Neuronal stem cell (in vitro differentiated cells): Measurements from ENCODE around the gene FOXP2.

Experiments used
- DNase-seq: peaks from one replicate; pipeline ENCODE4 v3.0.0-alpha.2; 2013; ENCODE audit warnings: low spot score
- H2AFZ ChIP-seq: one replicate; pipeline ENCODE4 v1.6.1; 2013; ENCODE audit warnings: mild to moderate bottlenecking, low read length, inconsistent platforms
- H2AK5ac ChIP-seq: 2 replicates; pipeline ENCODE4 v1.6.1; 2013; ENCODE audit warnings: low read depth, mild to moderate bottlenecking, inconsistent platforms, low read length, moderate library complexity, mixed read lengths
- H2BK120ac ChIP-seq: 2 replicates; pipeline ENCODE4 v1.6.1; 2013; ENCODE audit warnings: low read depth, mild to moderate bottlenecking, inconsistent platforms, low read length, moderate library complexity, mixed read lengths
- H2BK12ac ChIP-seq: one replicate; pipeline ENCODE4 v1.6.1; 2013; ENCODE audit warnings: low read length, inconsistent platforms
- H2BK15ac ChIP-seq: 2 replicates; pipeline ENCODE4 v1.6.1; 2013; ENCODE audit warnings: mild to moderate bottlenecking, low read length, inconsistent platforms, mixed read lengths
- H2BK5ac ChIP-seq: one replicate; pipeline ENCODE4 v1.6.1; 2013; ENCODE audit warnings: inconsistent platforms, mild to moderate bottlenecking, low read length, moderate library complexity
- H3K14ac ChIP-seq: one replicate; pipeline ENCODE4 v1.6.1; 2013; ENCODE audit warnings: low read length, inconsistent platforms
- H3K18ac ChIP-seq: 2 replicates; pipeline ENCODE4 v1.6.1; 2013; ENCODE audit warnings: low read length, inconsistent platforms
- H3K23ac ChIP-seq: 2 replicates; pipeline ENCODE4 v1.6.1; 2013; ENCODE audit warnings: low read depth, mild to moderate bottlenecking, mixed read lengths, low read length, inconsistent platforms; ENCODE audit not compliant: poor library complexity
- H3K27ac ChIP-seq: replicated peaks from 3 replicates; pipeline ENCODE4 v1.5.1; 2013; ENCODE audit warnings: low read length, inconsistent platforms
- H3K27me3 ChIP-seq, 3 experiments: 2 replicates each; pipeline ENCODE4 v1.6.1; 2013; ENCODE audit warnings: low read length in 3 of 3, mild to moderate bottlenecking in 2 of 3, inconsistent platforms in 1 of 3, low read depth in 1 of 3, mixed read lengths in 1 of 3, moderate library complexity in 1 of 3; ENCODE audit not compliant: control insufficient read depth in 3 of 3, insufficient read depth in 3 of 3
- H3K36me3 ChIP-seq, 2 donors: replicated peaks in 1 of 2; 2 replicates each; pipeline ENCODE4 v1.6.1; 2013; ENCODE audit warnings: low read length in 2 of 2; ENCODE audit not compliant: control insufficient read depth in 2 of 2, insufficient read depth in 2 of 2
- H3K4ac ChIP-seq: 2 replicates; pipeline ENCODE4 v1.6.1; 2013; ENCODE audit warnings: inconsistent platforms, mild to moderate bottlenecking, low read length, moderate library complexity
- H3K4me1 ChIP-seq, 2 donors: 1 replicate in 1 of 2; 2 replicates in 1 of 2; pipeline ENCODE4 v1.6.1; 2013; ENCODE audit warnings: low read length in 2 of 2, low read depth in 1 of 2; ENCODE audit not compliant: control insufficient read depth in 2 of 2, insufficient read depth in 1 of 2
- H3K4me2 ChIP-seq: one replicate; pipeline ENCODE4 v1.6.1; 2013; ENCODE audit warnings: mild to moderate bottlenecking, low read length, inconsistent platforms; ENCODE audit not compliant: insufficient read depth, poor library complexity, severe bottlenecking
- H3K4me3 ChIP-seq, 2 donors: 2 replicates each; pipeline ENCODE4 v1.5.1; 2013; ENCODE audit warnings: low read length in 2 of 2, mild to moderate bottlenecking in 2 of 2, inconsistent platforms in 1 of 2, moderate library complexity in 1 of 2
- H3K79me1 ChIP-seq: one replicate; pipeline ENCODE4 v1.6.1; 2013; ENCODE audit warnings: low read depth, mild to moderate bottlenecking, inconsistent platforms, low read length, moderate library complexity
- H3K9ac ChIP-seq: one replicate; pipeline ENCODE4 v1.6.1; 2013; ENCODE audit warnings: mild to moderate bottlenecking, low read depth, low read length, inconsistent platforms; ENCODE audit not compliant: poor library complexity
- H3K9me3 ChIP-seq, 2 donors: replicated peaks in 1 of 2; 2 replicates each; pipeline versions ENCODE3 to v1.6.1; 2013; ENCODE audit warnings: low read length in 2 of 2, mild to moderate bottlenecking in 2 of 2, inconsistent platforms in 1 of 2, low read depth in 1 of 2, mixed read lengths in 1 of 2, moderate library complexity in 1 of 2; ENCODE audit not compliant: control insufficient read depth in 2 of 2, insufficient read depth in 1 of 2
- H4K8ac ChIP-seq: one replicate; pipeline ENCODE4 v1.6.1; 2013; ENCODE audit warnings: low read depth, mild to moderate bottlenecking, inconsistent platforms, low read length, moderate library complexity
- H4K91ac ChIP-seq: one replicate; pipeline ENCODE4 v1.6.1; 2013; ENCODE audit warnings: low read length, low read depth, mild to moderate bottlenecking, inconsistent platforms; ENCODE audit not compliant: poor library complexity
- WGBS, 2 donors: extraction: QIAGEN DNeasy Blood & Tissue Kit; methylation state at CpG; one replicate each; pipeline ENCODE4 v1.1.7; 2013; ENCODE audit warnings: missing lambda C conversion rate in 2 of 2, mixed read lengths in 1 of 2; ENCODE audit not compliant: insufficient read length in 2 of 2, insufficient replicate concordance in 1 of 2; ENCODE audit errors: extremely low coverage in 2 of 2; 5-methylcytosine and 5-hydroxymethylcytosine counted together

FOXP2 gene

GRCh38 chr7:114478384-114478783 is 63.8 kb downstream of the FOXP2 start:
- Histone ChIP-seq H2BK120ac (no peak overlapping the region), H3K9me3 (no peaks in the 10 kb centered on the region), H3K27me3 (no peaks in the 10 kb centered on the region), H3K27ac (no peak overlapping the region), H3K9ac (no peak overlapping the region), H3K14ac (no peak overlapping the region), H3K36me3 (no peaks in the 10 kb centered on the region), H3K18ac (no peak overlapping the region), H2AK5ac (no peak overlapping the region), H4K8ac (no peak overlapping the region), H3K4ac (no peak overlapping the region), H4K91ac (no peak overlapping the region), H3K23ac (no peak overlapping the region), H3K79me1 (no peaks in the 10 kb centered on the region), H2AFZ (no peak overlapping the region), H2BK5ac (no peak overlapping the region), H2BK12ac (no peak overlapping the region), H3K4me3 (no peak overlapping the region), H2BK15ac (no peak overlapping the region), H3K4me1 (no peaks in the 10 kb centered on the region), H3K4me2 (no peak overlapping the region)
- DNase-seq: no peak

GRCh38 chr7:114481999-114482398 is 67.4 kb downstream of the FOXP2 start:
- H3K23ac ChIP-seq: no peak overlapping the region
- WGBS, 2 donors: no CpG with 5 or more reads among the region's 2 CpGs
- H3K4ac ChIP-seq: no peak overlapping the region
- H2BK15ac ChIP-seq: no peak overlapping the region
- H2BK120ac ChIP-seq: no peak overlapping the region
- no peak overlapping the region for H3K14ac ChIP-seq
- H2BK12ac ChIP-seq: no peak overlapping the region
- H2BK5ac ChIP-seq: no peak overlapping the region
- H2AK5ac ChIP-seq: no peak overlapping the region
- no peak overlapping the region for H4K91ac ChIP-seq
- no peak overlapping the region for H3K9ac ChIP-seq
- no peaks in the 10 kb centered on the region for H3K79me1 ChIP-seq
- DNase-seq: no peak
- H3K4me3 ChIP-seq: no peak overlapping the region
- peaks cover 2 to 7% of the 10 kb centered on the region in 2 donors for H3K9me3 ChIP-seq
- H3K4me1 ChIP-seq: no peaks in the 10 kb centered on the region
- no peak overlapping the region for H3K27ac ChIP-seq
- H4K8ac ChIP-seq: no peak overlapping the region
- no peak overlapping the region for H3K4me2 ChIP-seq
- no peaks in the 10 kb centered on the region for H3K27me3 ChIP-seq
- no peak overlapping the region for H2AFZ ChIP-seq
- H3K18ac ChIP-seq: no peak overlapping the region
- H3K36me3 ChIP-seq: no peaks in the 10 kb centered on the region

GRCh38 chr7:114484226-114484625 is 69.6 kb downstream of the FOXP2 start:
- Histone ChIP-seq H2BK5ac (no peak overlapping the region), H3K4ac (no peak overlapping the region), H3K18ac (no peak overlapping the region), H3K27ac (no peak overlapping the region), H3K4me3 (no peak overlapping the region), H2AFZ (no peak overlapping the region), H3K27me3 (no peaks in the 10 kb centered on the region), H3K36me3 (no peaks in the 10 kb centered on the region), H2BK12ac (no peak overlapping the region), H3K9ac (no peak overlapping the region), H2BK15ac (no peak overlapping the region), H4K91ac (no peak overlapping the region), H3K4me1 (no peaks in the 10 kb centered on the region), H2BK120ac (no peak overlapping the region), H3K9me3 (peaks cover 2 to 14% of the 10 kb centered on the region in 2 donors), H3K14ac (no peak overlapping the region), H2AK5ac (no peak overlapping the region), H4K8ac (no peak overlapping the region), H3K23ac (no peak overlapping the region), H3K4me2 (no peak overlapping the region), H3K79me1 (no peaks in the 10 kb centered on the region)
- no CpG with 5 or more reads among the region's 2 CpGs for WGBS, 2 donors
- no peak for DNase-seq

- H4K91ac ChIP-seq: no peak overlapping the region
- H3K27me3 ChIP-seq: no peaks in the 10 kb centered on the region
- no CpG with 5 or more reads among the region's 1 CpG for whole genome bisulfite sequencing, 2 donors
- H3K4me2 ChIP-seq: no peak overlapping the region
- no peak overlapping the region for H2BK5ac ChIP-seq
- H3K9me3 ChIP-seq: peaks cover 2 to 18% of the 10 kb centered on the region in 2 donors
- H2AFZ ChIP-seq: no peak overlapping the region
- no peak overlapping the region for H2BK15ac ChIP-seq
- no peak overlapping the region for H3K14ac ChIP-seq
- no peaks in the 10 kb centered on the region for H3K4me1 ChIP-seq
- no peak overlapping the region for H3K4ac ChIP-seq
- no peak overlapping the region for H3K4me3 ChIP-seq
- DNase-seq: no peak
- H3K23ac ChIP-seq: no peak overlapping the region
- no peak overlapping the region for H3K9ac ChIP-seq
- no peak overlapping the region for H3K27ac ChIP-seq
- H3K18ac ChIP-seq: no peak overlapping the region
- H3K79me1 ChIP-seq: no peaks in the 10 kb centered on the region
- no peak overlapping the region for H4K8ac ChIP-seq
- H2BK12ac ChIP-seq: no peak overlapping the region
- no peak overlapping the region for H2AK5ac ChIP-seq
- no peak overlapping the region for H2BK120ac ChIP-seq
- H3K36me3 ChIP-seq: no peaks in the 10 kb centered on the region
Measured at GRCh38 chr7:114487174-114487573, 72.6 kb downstream of the FOXP2 start.
